A673 (cell line): ENCODE results near the gene TUBA4B. TPM values are rescaled to one million over a fixed set of nuclear protein-coding genes. Genes with fewer than 3 reads are reported as not detected.

Experiments used
- BruUV-seq: library from RNA; stranded (reverse); fragments of 400-500 nt; replicated peaks from 2 replicates; lab custom pipeline; 2021; lab: Mats Ljungman, UMichigan
- CTCF ChIA-PET: fragments of 300-600 bp; sonication (Branson Sonifier 250); formaldehyde crosslinking; loops from one replicate; lab custom pipeline; 2022; ENCODE audit warnings: antibody characterized with exemption; lab: Charles Lee
- POLR2A ChIA-PET: fragments of 300-600 bp; sonication (Branson Sonifier 250); formaldehyde crosslinking; loops from one replicate; lab custom pipeline; 2022; ENCODE audit warnings: antibody characterized with exemption; ENCODE audit not compliant: low non-redundant PET; lab: Charles Lee
- DNase-seq: peaks from one replicate; pipeline ENCODE4 v3.0.0-alpha.2; 2015; ENCODE audit warnings: low spot score
- H3K27ac ChIP-seq: fragments of 200-600 bp; sonication (generic); 2 replicates; pipeline ENCODE4 v1.5.1; 2016; ENCODE audit warnings: mixed run types, low read depth, mild to moderate bottlenecking, mixed read lengths, antibody characterized with exemption, low read length; ENCODE audit not compliant: poor library complexity, severe bottlenecking
- H3K27me3 ChIP-seq: fragments of 200-600 bp; sonication (generic); replicated peaks from 2 replicates; pipeline ENCODE4 v1.6.1; 2017; ENCODE audit warnings: mixed run types, low read depth, mild to moderate bottlenecking, mixed read lengths, antibody characterized with exemption, low read length; ENCODE audit not compliant: insufficient read depth, poor library complexity
- H3K36me3 ChIP-seq: fragments of 200-600 bp; sonication (generic); 2 replicates; pipeline ENCODE4 v1.6.1; 2016; ENCODE audit warnings: mixed run types, mild to moderate bottlenecking, mixed read lengths, antibody characterized with exemption, low read length; ENCODE audit not compliant: insufficient read depth, poor library complexity, severe bottlenecking
- H3K4me1 ChIP-seq: fragments of 200-600 bp; sonication (generic); 2 replicates; pipeline ENCODE4 v1.6.1; 2017; ENCODE audit warnings: mixed run types, mild to moderate bottlenecking, mixed read lengths, antibody characterized with exemption, low read length; ENCODE audit not compliant: insufficient read depth, poor library complexity, severe bottlenecking
- H3K4me3 ChIP-seq: fragments of 200-600 bp; sonication (generic); 2 replicates; pipeline ENCODE4 v1.5.1; 2016; ENCODE audit warnings: low read depth, mixed run types, mild to moderate bottlenecking, mixed read lengths, low read length; ENCODE audit not compliant: poor library complexity, severe bottlenecking
- H3K9me3 ChIP-seq: fragments of 200-600 bp; sonication (generic); 2 replicates; pipeline ENCODE4 v1.6.1; 2016; ENCODE audit warnings: mixed run types, low read depth, mild to moderate bottlenecking, mixed read lengths, antibody characterized with exemption, low read length; ENCODE audit not compliant: poor library complexity, severe bottlenecking
- CTCF ChIP-seq: fragments of 300-800, 200-600 bp; sonication (generic); conservative IDR thresholded peaks from 2 replicates; pipeline ENCODE4 v1.5.1; 2017; ENCODE audit warnings: low read depth, mild to moderate bottlenecking, antibody characterized with exemption, low read length, moderate library complexity, mixed read lengths
- EZH2 ChIP-seq: fragments of 200-600 bp; sonication (generic); IDR thresholded peaks from 2 replicates; pipeline ENCODE4 v1.6.1; 2017; ENCODE audit warnings: borderline replicate concordance, low read depth, mild to moderate bottlenecking, mixed read lengths, antibody characterized with exemption, low read length; ENCODE audit not compliant: poor library complexity, severe bottlenecking
- intact Hi-C: fragments of 100-400 bp; cut with micrococcal nuclease; formaldehyde crosslinking; loops from one replicate; pipeline ENCODE4 v1.10.0; 2022; ENCODE audit not compliant: unreplicated experiment
- total RNA-seq: library from RNA; stranded (reverse); gene quantifications from 2 replicates; pipeline ENCODE4 v1.2.3, GENCODE V29; 2021

Gene TUBA4B
- total RNA-seq, 1 experiment from 2014 or later = not detected

DNA sequence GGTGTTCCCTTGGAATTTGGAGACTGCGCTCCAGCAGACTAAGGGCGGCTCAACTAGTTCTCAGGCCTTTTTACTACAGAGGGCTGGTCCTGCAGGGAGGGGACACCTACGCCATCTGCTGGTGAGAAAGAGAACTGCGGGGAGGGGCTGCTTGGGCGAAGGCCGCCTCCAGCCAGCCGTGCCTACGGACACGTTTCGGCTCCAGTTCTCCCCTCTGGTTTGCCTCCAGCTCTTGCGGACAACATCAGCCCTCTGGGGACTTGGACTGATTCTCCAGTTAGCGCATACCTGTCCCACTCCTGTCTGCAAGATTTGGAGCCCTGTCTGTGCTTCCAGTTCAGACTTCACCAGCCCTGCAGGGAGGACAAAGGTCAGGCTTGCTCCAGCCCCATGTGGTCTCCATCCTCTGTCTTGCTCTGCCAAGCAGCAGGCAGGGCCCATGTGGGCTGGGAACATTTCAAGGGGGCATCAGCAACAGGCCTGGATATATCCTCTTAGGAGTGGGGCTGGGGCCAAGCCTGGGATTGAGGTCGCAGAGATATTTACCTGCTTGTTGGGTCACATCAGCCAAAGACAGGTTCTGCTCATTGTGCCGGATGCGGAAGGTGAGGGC is 45.8 kb downstream of the TUBA4B start:
- ChIA-PET CTCF (no interaction called here), POLR2A (no interaction called here)
- no peaks in the 10 kb centered on the region for H3K4me1 ChIP-seq
- TF ChIP-seq CTCF (peak; percentile 92), EZH2 (no peak)
- H3K9me3 ChIP-seq = no peaks in the 10 kb centered on the region
- no peak overlapping the region for H3K27ac ChIP-seq
- intact Hi-C loops = loop anchor here (1.0 to 10.0 kb wide), 4 partner anchors 122 to 444 kb away; partner anchors contain the start of genes CNPPD1, NHEJ1, RETREG2 and WNT6
- no TSS peak for BruUV-seq
- H3K36me3 ChIP-seq = no peaks in the 10 kb centered on the region
- H3K27me3 ChIP-seq = peaks cover 51% of the 10 kb centered on the region
- no peak overlapping the region for H3K4me3 ChIP-seq
- peak; percentile 83 for DNase-seq

DNA sequence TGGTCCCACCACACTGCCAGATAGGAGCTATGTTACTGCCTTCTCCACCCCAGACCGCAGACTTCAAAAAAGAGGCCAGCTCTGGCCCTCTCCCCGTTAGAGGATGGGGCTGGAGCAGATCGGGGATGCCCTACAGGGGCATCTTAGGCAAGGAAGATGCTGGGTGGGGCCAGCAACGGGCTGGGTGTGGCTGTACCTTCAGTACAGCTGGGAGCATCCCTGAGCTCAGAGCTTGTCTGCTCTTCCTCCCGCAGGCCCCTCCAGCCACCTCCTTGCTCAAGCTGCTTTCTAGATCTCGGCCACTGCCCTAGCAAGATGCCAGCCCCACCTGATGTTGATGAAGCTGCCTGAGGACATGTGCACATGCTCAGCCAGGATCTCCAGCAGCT is 46.3 kb downstream of the TUBA4B start:
- POLR2A ChIA-PET = no interaction called here
- CTCF ChIA-PET = no interaction called here
- intact Hi-C loops = loop anchor here (5.0 to 10.0 kb wide), 3 partner anchors 122 to 445 kb away; partner anchors contain the start of genes CNPPD1, RETREG2 and WNT6
- Histone ChIP-seq H3K36me3 (no peaks in the 10 kb centered on the region), H3K27ac (no peak overlapping the region), H3K4me3 (no peak overlapping the region), H3K4me1 (no peaks in the 10 kb centered on the region), H3K9me3 (no peaks in the 10 kb centered on the region), H3K27me3 (peaks cover 56% of the 10 kb centered on the region)
- TF ChIP-seq EZH2 (no peak), CTCF (no peak)
- no TSS peak for BruUV-seq
- DNase-seq = no peak

DNA sequence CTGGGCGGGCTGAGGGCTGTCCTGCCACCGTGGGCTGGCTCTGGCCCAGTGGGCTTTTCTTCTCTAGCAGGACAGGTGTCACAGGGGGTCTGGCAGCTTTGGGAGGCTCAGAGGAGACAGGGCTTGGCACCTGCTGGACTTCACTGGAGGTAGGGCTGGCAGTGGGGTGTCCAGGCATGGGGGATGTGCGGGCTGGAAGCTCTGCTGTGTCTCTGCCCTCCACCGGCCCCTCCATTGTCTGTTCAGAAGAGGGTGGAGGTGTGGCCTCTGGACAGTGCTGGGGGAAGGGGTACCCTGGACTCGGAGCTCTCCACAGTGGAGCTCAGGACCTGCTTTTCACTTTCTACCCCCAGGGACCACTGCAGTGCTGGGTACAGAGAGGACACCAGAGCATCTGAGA is 47.0 kb downstream of the TUBA4B start:
- no TSS peak for BruUV-seq
- no peaks in the 10 kb centered on the region for H3K36me3 ChIP-seq
- ChIA-PET POLR2A (no interaction called here), CTCF (no interaction called here)
- H3K27me3 ChIP-seq = peaks cover 63% of the 10 kb centered on the region
- H3K4me3 ChIP-seq = no peak overlapping the region
- H3K9me3 ChIP-seq = no peaks in the 10 kb centered on the region
- H3K4me1 ChIP-seq = no peaks in the 10 kb centered on the region
- intact Hi-C loops = no loop called here
- no peak overlapping the region for H3K27ac ChIP-seq
- TF ChIP-seq CTCF = no peak
- TF ChIP-seq EZH2 = no peak
- DNase-seq = no peak
